Upper lobe of left lung (tissue), 6 donors: ENCODE data around the gene FRMD5. TPM values are rescaled to one million over a fixed set of nuclear protein-coding genes. Genes with fewer than 3 reads are reported as not detected.

Source experiments
- ATAC-seq, 2 donors: fragments of 200-7000 bp; cut with Tn5 transposase; one replicate each; pipeline ENCODE4 v1.9.1; 2022; ENCODE audit warnings: mild to moderate bottlenecking in 2 of 2, moderate library complexity in 2 of 2; ENCODE audit not compliant: low FRiP score in 2 of 2
- DNase-seq, 2 donors: peaks; one replicate each; pipeline ENCODE4 v3.0.0-alpha.2; 2019 to 2020
- H3K27ac ChIP-seq, 4 donors: fragments of 200-600 bp; sonication (generic); one replicate each; pipeline ENCODE4 v1.5.1; 2016 to 2019
- H3K27me3 ChIP-seq, 4 donors: fragments of 200-600 bp; sonication (generic); one replicate each; pipeline ENCODE4 v1.5.1; 2017 to 2019
- H3K36me3 ChIP-seq, 4 donors: fragments of 200-600 bp; sonication (generic); one replicate each; pipeline ENCODE4 v1.5.1; 2016 to 2019
- H3K4me1 ChIP-seq, 4 donors: fragments of 200-600 bp; sonication (generic); one replicate each; pipeline ENCODE4 v1.5.1; 2018 to 2019
- H3K4me3 ChIP-seq, 4 donors: fragments of 200-600 bp; sonication (generic); one replicate each; pipeline ENCODE4 v1.5.1; 2017 to 2019; ENCODE audit warnings: mild to moderate bottlenecking in 2 of 4, moderate library complexity in 1 of 4
- H3K9me3 ChIP-seq, 4 donors: fragments of 200-600 bp; sonication (generic); one replicate each; pipeline ENCODE4 v1.5.1; 2018 to 2019
- CTCF ChIP-seq, 6 experiments: fragments of 450-650 bp in 4 of 6; fragments of 200-600 bp in 2 of 6; sonication (generic) in 2 of 6; IDR thresholded peaks; one replicate each; pipeline ENCODE4 v1.5.1; 2016 to 2019; ENCODE audit warnings: antibody characterized with exemption in 6 of 6
- EP300 ChIP-seq, 4 donors: sonication (generic); formaldehyde crosslinking; IDR thresholded peaks; one replicate each; pipeline ENCODE4 v1.5.1; 2017; ENCODE audit warnings: antibody characterized with exemption in 4 of 4, control low read depth in 2 of 4
- POLR2A ChIP-seq, 4 donors: fragments of 450-650 bp; IDR thresholded peaks; one replicate each; pipeline ENCODE4 v1.5.1; 2016 to 2017; ENCODE audit warnings: antibody characterized with exemption in 4 of 4, mild to moderate bottlenecking in 2 of 4
- POLR2AphosphoS5 ChIP-seq, 2 donors: sonication (generic); formaldehyde crosslinking; IDR thresholded peaks; one replicate each; pipeline ENCODE4 v1.5.1; 2017; ENCODE audit warnings: antibody characterized with exemption in 2 of 2
- WGBS, 2 donors: methylation state at CpG; one replicate each; pipeline ENCODE4 v1.1.5; 2017 to 2018; 5-methylcytosine and 5-hydroxymethylcytosine counted together
- total RNA-seq, 6 donors: library from RNA; depleted of rRNA in 4 of 6; stranded (reverse); fragments of >200 nt in 4 of 6; gene quantifications; one replicate each; pipeline versions ENCODE4 v1.1.0 to v1.2.1, GENCODE V29; 2016 to 2021
- donor health status: DM: no; HTN: no; CAD: no; lungs with moderate emphysema.
- donor health status: DM: no; HTN: yes; CAD: no; lungs with severe emphysema.

The FRMD5 gene
- total RNA-seq, 6 donors from 2014 or later: 0.15 to 1.3 (median 0.99) TPM; not detected in 2

GRCh38 chr15:44157679-44158078 lies 37.4 kb downstream of the FRMD5 start:
- no peak for TF ChIP-seq CTCF (IDR thresholded peaks at IDR 0.05)
- TF ChIP-seq POLR2A (IDR thresholded peaks at IDR 0.05): no peak
- no peak for TF ChIP-seq POLR2AphosphoS5 (IDR thresholded peaks at IDR 0.05)
- peak in 2 of 4 donors; percentile 9 to 75 for TF ChIP-seq EP300 (IDR thresholded peaks at IDR 0.05)
- no peak overlapping the region for H3K27ac ChIP-seq
- WGBS, 2 donors: 65 to 72% methylated on average over 1 of the region's 1 CpG
- no peaks in the 10 kb centered on the region for H3K4me1 ChIP-seq
- H3K9me3 ChIP-seq: no peaks in the 10 kb centered on the region
- no peaks in the 10 kb centered on the region for H3K36me3 ChIP-seq
- peak in 1 of 2 donors; percentile 73 for ATAC-seq
- H3K27me3 ChIP-seq: no peaks in the 10 kb centered on the region
- no peak for DNase-seq
- H3K4me3 ChIP-seq: no peak overlapping the region

GRCh38 chr15:44153352-44153751 lies 41.7 kb downstream of the FRMD5 start:
- no peak for DNase-seq
- H3K27me3 ChIP-seq: no peaks in the 10 kb centered on the region
- H3K9me3 ChIP-seq: no peaks in the 10 kb centered on the region
- WGBS, 2 donors: 76 to 87% methylated on average over 4 of the region's 4 CpGs
- no peaks in the 10 kb centered on the region for H3K36me3 ChIP-seq
- ATAC-seq: no peak
- TF ChIP-seq POLR2A (IDR thresholded peaks at IDR 0.05) (no peak), CTCF (IDR thresholded peaks at IDR 0.05) (no peak), POLR2AphosphoS5 (IDR thresholded peaks at IDR 0.05) (no peak), EP300 (IDR thresholded peaks at IDR 0.05) (no peak)
- H3K27ac ChIP-seq: no peak overlapping the region
- no peak overlapping the region for H3K4me3 ChIP-seq
- no peaks in the 10 kb centered on the region for H3K4me1 ChIP-seq

GRCh38 chr15:44149224-44149623 lies 45.8 kb downstream of the FRMD5 start:
- 97 to 100% methylated on average over 1 of the region's 1 CpG for WGBS, 2 donors
- TF ChIP-seq POLR2A (IDR thresholded peaks at IDR 0.05) (no peak), EP300 (IDR thresholded peaks at IDR 0.05) (no peak), CTCF (IDR thresholded peaks at IDR 0.05) (no peak), POLR2AphosphoS5 (IDR thresholded peaks at IDR 0.05) (no peak)

GRCh38 chr15:44148580-44148979 lies 46.5 kb downstream of the FRMD5 start:
- WGBS, 2 donors: 72 to 76% methylated on average over 2 of the region's 2 CpGs
- H3K27me3 ChIP-seq: no peaks in the 10 kb centered on the region
- no peak overlapping the region for H3K27ac ChIP-seq
- no peak overlapping the region for H3K4me3 ChIP-seq
- DNase-seq: no peak
- H3K9me3 ChIP-seq: no peaks in the 10 kb centered on the region
- H3K4me1 ChIP-seq: no peaks in the 10 kb centered on the region
- no peaks in the 10 kb centered on the region for H3K36me3 ChIP-seq
- ATAC-seq: no peak
- TF ChIP-seq CTCF (IDR thresholded peaks at IDR 0.05): no peak
- TF ChIP-seq POLR2A (IDR thresholded peaks at IDR 0.05): no peak
- no peak for TF ChIP-seq POLR2AphosphoS5 (IDR thresholded peaks at IDR 0.05)

More at GRCh38 chr15:44149224-44149623, 45.8 kb downstream of the FRMD5 start:
- DNase-seq: no peak
- Histone ChIP-seq H3K36me3 (no peaks in the 10 kb centered on the region), H3K27me3 (no peaks in the 10 kb centered on the region), H3K4me3 (no peak overlapping the region), H3K27ac (no peak overlapping the region), H3K4me1 (no peaks in the 10 kb centered on the region), H3K9me3 (no peaks in the 10 kb centered on the region)
- ATAC-seq: no peak

- no peak overlapping the region for H3K27ac ChIP-seq
- no peak overlapping the region for H3K4me3 ChIP-seq
- TF ChIP-seq EP300 (IDR thresholded peaks at IDR 0.05) (no peak), CTCF (IDR thresholded peaks at IDR 0.05) (no peak), POLR2AphosphoS5 (IDR thresholded peaks at IDR 0.05) (no peak), POLR2A (IDR thresholded peaks at IDR 0.05) (no peak)
- DNase-seq (no peak), ATAC-seq (no peak)
- no peaks in the 10 kb centered on the region for H3K27me3 ChIP-seq
- H3K36me3 ChIP-seq: no peaks in the 10 kb centered on the region
- H3K4me1 ChIP-seq: no peaks in the 10 kb centered on the region
- no peaks in the 10 kb centered on the region for H3K9me3 ChIP-seq
Observed at GRCh38 chr15:44147636-44148035, 47.4 kb downstream of the FRMD5 start.
